Measurements from ENCODE around the gene KIF5B. TPM values are rescaled to one million over a fixed set of nuclear protein-coding genes. Genes with fewer than 3 reads are reported as not detected.
A peak's percentile ranks its signal among the peaks of the same experiment; 100 is the strongest.
"Not testable (repeated sequence)": the region's sequence is repeated elsewhere in the genome, so short reads cannot be mapped to it uniquely, and the experiment has no call there.

The KIF5B gene
- total RNA-seq, 1 experiment from 2014 or later = 96.0 TPM

- no peak for DNase-seq (ENCODE audit: low read depth)
These were observed 39.2 kb downstream of the KIF5B start for GRCh38 chr10:32017044-32017443.

- no peak for DNase-seq (ENCODE audit: low read depth)
These were observed 40.8 kb downstream of the KIF5B start for GRCh38 chr10:32015386-32015785.

- no peak for DNase-seq (ENCODE audit: low read depth)
These were observed 49.2 kb downstream of the KIF5B start for GRCh38 chr10:32007026-32007425.

GRCh38 chr10:32005050-32005449 is 51.2 kb downstream of the KIF5B start:
- peak; percentile 28 for DNase-seq (ENCODE audit: low read depth)

- DNase-seq (ENCODE audit: low read depth) = no peak
These were observed 52.0 kb downstream of the KIF5B start for GRCh38 chr10:32004161-32004591.

GRCh38 chr10:32002531-32002930 is 53.7 kb downstream of the KIF5B start:
- DNase-seq (ENCODE audit: low read depth) = no peak

GRCh38 chr10:32000937-32001336 is 55.3 kb downstream of the KIF5B start:
- DNase-seq (ENCODE audit: low read depth) = peak; percentile 44

- no peak for DNase-seq (ENCODE audit: low read depth)
These were observed 56.4 kb downstream of the KIF5B start for GRCh38 chr10:31999836-32000235.

GRCh38 chr10:31999070-31999660 is 57.1 kb downstream of the KIF5B start:
- peak; percentile 49 for DNase-seq (ENCODE audit: low read depth)

GRCh38 chr10:31994926-31995325 is 61.3 kb downstream of the KIF5B start:
- no peak for DNase-seq (ENCODE audit: low read depth)

- no peak for DNase-seq (ENCODE audit: low read depth)
These were observed 65.3 kb downstream of the KIF5B start for GRCh38 chr10:31990937-31991336.

GRCh38 chr10:31987786-31988185 is 68.4 kb downstream of the KIF5B start:
- DNase-seq (ENCODE audit: low read depth) = not testable (repeated sequence)

GRCh38 chr10:31982111-31982510 is 74.1 kb downstream of the KIF5B start:
- no peak for DNase-seq (ENCODE audit: low read depth)

GRCh38 chr10:31980471-31980870 is 75.8 kb downstream of the KIF5B start:
- DNase-seq (ENCODE audit: low read depth) = no peak

- DNase-seq (ENCODE audit: low read depth) = not testable (repeated sequence)
These were observed 77.2 kb downstream of the KIF5B start for GRCh38 chr10:31979071-31979470.

- no peak for DNase-seq (ENCODE audit: low read depth)
These were observed 78.1 kb downstream of the KIF5B start for GRCh38 chr10:31978156-31978483.

- DNase-seq (ENCODE audit: low read depth) = peak; percentile 73
These were observed 78.6 kb downstream of the KIF5B start for GRCh38 chr10:31977440-31978155.

- DNase-seq (ENCODE audit: low read depth) = no peak
These were observed 81.0 kb downstream of the KIF5B start for GRCh38 chr10:31975157-31975765.

- peak; percentile 66 for DNase-seq (ENCODE audit: low read depth)
These were observed 81.6 kb downstream of the KIF5B start for GRCh38 chr10:31974434-31975124.

GRCh38 chr10:31972519-31973041 is 83.6 kb downstream of the KIF5B start:
- no peak for DNase-seq (ENCODE audit: low read depth)

- not testable (repeated sequence) for DNase-seq (ENCODE audit: low read depth)
These were observed 86.4 kb downstream of the KIF5B start for GRCh38 chr10:31969847-31970246.

- no peak for DNase-seq (ENCODE audit: low read depth)
These were observed 92.6 kb downstream of the KIF5B start for GRCh38 chr10:31963589-31963980.
